GM18858 (cell line): ENCODE measurements around the gene OSTM1.
"Not testable (repeated sequence)": the region's sequence is repeated elsewhere in the genome, so short reads cannot be mapped to it uniquely, and the experiment has no call there.

Source experiments
- ATAC-seq: cut with Tn5 transposase; IDR thresholded peaks from one replicate; pipeline ENCODE4 v1.9.1; 2021; ENCODE audit not compliant: unreplicated experiment

Gene OSTM1

GRCh38 chr6:108024427-108025073 is 50.0 kb downstream of the OSTM1 start:
- ATAC-seq, result no peak

GRCh38 chr6:108020472-108021116 is 53.9 kb downstream of the OSTM1 start:
- no peak for ATAC-seq

DNA sequence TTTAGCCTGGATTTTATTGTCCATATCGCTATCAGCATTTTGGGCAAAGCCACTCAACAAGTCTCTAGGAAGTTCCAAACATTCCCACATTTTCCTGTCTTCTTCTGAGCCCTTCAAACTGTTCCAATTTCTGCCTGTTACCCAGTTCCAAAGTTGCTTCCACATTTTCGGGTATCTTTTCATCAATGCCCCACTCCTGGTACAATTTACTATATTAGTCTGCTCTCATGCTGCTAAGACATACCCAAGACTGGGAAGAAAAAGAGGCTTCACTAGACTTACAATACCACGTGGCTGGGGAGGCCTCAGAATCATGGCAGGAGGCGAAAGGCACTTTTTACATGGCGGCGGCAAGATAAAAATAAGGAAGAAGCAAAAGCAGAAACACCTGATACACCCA is 58.3 kb downstream of the OSTM1 start:
- not testable (repeated sequence) for ATAC-seq

- no peak for ATAC-seq
These were observed 60.6 kb downstream of the OSTM1 start for GRCh38 chr6:108013787-108014439.

DNA sequence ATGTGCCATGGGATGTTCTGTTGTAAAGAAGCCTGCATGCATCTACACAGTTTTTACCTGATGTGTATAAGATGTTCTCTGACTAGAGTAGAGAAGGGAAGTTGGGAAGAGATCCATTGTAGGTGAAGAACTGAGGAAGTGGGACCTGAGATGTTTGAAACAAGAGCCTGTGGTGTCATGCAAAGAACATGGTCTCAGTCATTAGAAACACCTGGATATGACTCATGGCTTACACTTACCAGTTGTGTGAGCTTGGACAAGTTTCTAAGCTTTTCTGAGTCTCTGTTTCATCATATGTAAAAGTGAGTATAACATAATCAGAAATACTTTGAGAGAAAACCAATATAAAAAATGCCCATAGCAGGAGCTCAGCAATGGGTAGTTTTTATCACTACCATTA is 64.6 kb downstream of the OSTM1 start:
- no peak for ATAC-seq

- not testable (repeated sequence) for ATAC-seq
These were observed 65.3 kb downstream of the OSTM1 start for GRCh38 chr6:108009258-108009657.

GRCh38 chr6:108008363-108008762 is 66.2 kb downstream of the OSTM1 start:
- no peak for ATAC-seq

DNA sequence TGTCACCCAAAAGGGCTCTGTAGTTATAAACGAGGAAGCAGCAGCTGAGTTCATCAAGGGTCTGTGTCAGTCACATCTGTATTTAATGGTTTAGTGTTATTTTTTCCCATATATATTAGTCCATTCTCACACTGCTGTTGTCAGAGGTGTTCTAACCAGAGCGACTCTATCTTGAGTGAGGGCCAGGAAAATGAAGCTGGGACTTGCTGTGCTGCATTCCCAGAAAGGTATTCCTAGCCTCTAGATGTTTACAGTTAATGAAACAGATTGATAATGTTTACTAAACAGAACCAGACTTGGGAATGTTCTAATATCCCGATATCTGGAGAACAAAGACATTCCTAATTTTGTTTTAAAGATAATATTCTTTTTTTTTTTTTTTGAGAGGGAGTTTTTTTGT is 68.6 kb downstream of the OSTM1 start:
- no peak for ATAC-seq

GRCh38 chr6:108004861-108005260 is 69.7 kb downstream of the OSTM1 start:
- ATAC-seq, result no peak

DNA sequence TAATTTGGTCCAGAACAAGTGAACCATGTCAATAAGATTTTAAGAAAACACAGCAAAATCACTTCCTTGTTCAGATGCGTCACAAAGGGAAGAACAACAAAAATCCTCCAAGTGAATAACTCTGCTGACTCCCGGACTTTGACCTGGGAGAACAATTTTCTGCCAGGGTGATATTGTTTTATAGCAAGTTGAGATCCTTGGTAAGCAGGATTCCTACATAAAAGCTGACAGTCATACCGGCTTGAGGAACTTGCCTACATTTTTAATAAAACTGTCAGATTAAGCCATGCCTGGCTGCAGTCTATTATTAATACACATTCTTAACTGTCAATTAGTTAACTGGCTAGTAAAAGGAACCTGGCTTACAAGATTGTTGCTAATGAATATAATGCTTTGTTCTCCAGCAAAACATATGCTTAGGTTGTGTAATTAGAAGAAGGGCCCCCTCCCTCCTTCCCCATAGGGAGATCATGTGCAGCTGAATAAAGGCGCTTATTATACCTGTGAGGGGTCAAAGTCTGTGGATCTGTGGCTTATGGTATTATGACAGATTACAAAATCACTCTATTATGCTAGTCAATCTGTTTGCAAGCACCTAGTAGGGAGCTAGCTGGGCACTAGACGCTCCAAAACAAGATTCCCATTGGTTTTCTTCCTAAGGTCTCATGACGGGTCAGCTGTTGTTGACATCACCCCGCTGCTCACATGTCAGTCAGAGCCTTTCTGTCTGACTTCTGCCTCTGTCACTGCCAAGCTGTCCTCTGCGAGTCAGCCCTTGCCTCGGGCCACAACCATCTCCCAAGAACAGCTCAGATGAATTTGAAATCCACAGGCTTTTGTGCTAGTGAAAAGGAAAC is 71.9 kb downstream of the OSTM1 start:
- no peak for ATAC-seq

DNA sequence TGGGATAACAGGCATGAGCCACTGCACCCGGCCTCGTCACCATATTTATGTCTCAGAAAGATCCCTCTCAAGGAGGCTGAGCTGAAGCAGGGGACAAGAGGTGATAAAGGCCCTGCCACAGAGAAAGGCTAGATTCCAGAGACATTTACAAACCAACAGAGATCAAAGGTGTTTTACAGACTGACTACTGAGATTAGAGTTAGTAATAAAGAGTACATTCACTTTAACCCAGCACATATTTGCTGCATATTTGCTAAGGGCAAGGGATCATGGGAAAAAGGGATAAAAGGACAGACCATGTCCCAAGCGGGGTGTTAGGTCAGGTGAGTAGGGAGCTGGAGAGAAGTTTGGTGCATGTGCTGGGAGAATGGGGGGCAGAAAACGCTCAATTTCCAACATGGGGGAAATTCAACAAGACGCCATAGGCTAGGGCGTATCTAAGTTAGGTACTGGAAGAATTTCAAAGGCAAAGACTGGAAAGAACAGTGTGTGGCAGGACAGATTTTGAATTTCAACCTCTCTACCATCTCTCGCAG is 72.8 kb downstream of the OSTM1 start:
- ATAC-seq, result no peak

DNA sequence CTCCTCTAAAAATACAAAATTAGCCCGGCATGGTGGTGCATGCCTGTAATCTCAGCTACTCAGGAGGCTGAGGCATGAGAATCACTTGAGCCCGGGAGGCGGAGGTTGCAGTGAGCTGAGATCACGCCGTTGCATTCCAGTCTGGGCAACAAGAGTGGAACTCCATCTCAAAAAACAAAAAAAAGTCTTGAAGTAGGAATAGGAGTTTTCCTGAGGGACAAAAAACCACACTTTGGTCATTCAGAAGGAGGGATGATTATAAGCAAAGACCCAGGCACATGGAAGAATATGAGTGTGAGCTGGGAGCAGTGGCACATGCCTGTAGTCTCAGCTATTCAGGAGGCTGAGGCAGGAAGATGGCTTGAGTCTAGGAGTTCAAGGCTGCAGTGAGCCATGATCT is 74.3 kb downstream of the OSTM1 start:
- ATAC-seq, result not testable (repeated sequence)

- no peak for ATAC-seq
These were observed 75.2 kb downstream of the OSTM1 start for GRCh38 chr6:107999341-107999740.

DNA sequence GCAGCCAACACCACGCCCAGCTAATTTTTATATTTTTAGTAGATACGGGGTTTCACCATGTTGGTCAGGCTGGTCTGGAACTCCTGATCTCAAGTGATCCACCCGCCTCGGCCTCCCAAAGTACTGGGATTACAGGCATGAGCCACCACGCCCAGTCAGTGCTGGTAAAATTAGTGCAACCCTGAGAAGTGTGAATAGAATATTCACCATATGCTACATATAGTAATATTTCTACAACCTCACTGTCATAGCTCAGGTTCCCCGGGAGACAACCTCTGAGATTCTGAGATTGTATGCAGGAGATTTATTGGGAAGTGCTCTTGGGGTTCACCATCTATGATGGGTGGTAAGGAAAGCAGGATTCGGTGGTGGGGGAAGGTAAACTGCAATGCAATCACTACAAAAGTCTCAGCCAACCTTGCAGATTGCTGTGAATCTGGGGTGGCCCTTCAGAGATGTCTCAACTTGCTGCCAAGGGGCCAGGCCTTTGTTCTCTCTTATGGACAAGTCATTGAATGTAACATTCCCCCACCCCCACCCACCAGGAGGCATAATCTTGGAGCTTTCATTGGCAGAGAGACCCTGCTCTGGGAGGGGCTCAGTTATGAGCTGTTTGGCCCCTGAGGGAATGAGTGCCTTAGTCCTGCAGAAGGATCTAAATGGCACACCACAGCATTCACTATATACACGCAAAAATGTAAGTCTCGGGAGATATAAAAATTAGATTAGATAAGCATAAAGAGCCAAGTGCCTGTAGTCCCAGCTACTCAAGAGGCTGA is 82.6 kb downstream of the OSTM1 start:
- no peak for ATAC-seq
